ENCODE measurements around the gene ABTB2.

The ABTB2 gene

GRCh38 chr11:34317666-34318065 is 40.1 kb downstream of the ABTB2 start:
- DNase-seq: no peak

- no peak for DNase-seq
Observed at GRCh38 chr11:34317036-34317360, 40.8 kb downstream of the ABTB2 start.

- DNase-seq: peak in 14 of 56 donors; percentile 2 to 55 (median 16)
Observed at GRCh38 chr11:34316347-34317035, 41.3 kb downstream of the ABTB2 start.

GRCh38 chr11:34315394-34315793 is 42.4 kb downstream of the ABTB2 start:
- DNase-seq: no peak

- DNase-seq: peak in 1 of 56 donors; percentile 13
Observed at GRCh38 chr11:34314936-34315335, 42.9 kb downstream of the ABTB2 start.

- no peak for DNase-seq
Observed at GRCh38 chr11:34314176-34314575, 43.6 kb downstream of the ABTB2 start.

- DNase-seq: peak in 2 of 56 donors; percentile 10 to 24
Observed at GRCh38 chr11:34313099-34313517, 44.7 kb downstream of the ABTB2 start.

GRCh38 chr11:34311126-34311525 is 46.7 kb downstream of the ABTB2 start:
- no peak for DNase-seq

GRCh38 chr11:34309965-34310364 is 47.8 kb downstream of the ABTB2 start:
- DNase-seq: no peak

GRCh38 chr11:34308913-34309585 is 48.8 kb downstream of the ABTB2 start:
- no peak for DNase-seq

GRCh38 chr11:34308049-34308912 is 49.5 kb downstream of the ABTB2 start:
- no peak for DNase-seq

GRCh38 chr11:34305780-34306179 is 52.0 kb downstream of the ABTB2 start:
- no peak for DNase-seq

- no peak for DNase-seq
Observed at GRCh38 chr11:34305193-34305592, 52.6 kb downstream of the ABTB2 start.

- DNase-seq: no peak
Observed at GRCh38 chr11:34303028-34303570, 54.7 kb downstream of the ABTB2 start.

GRCh38 chr11:34302046-34302921 is 55.5 kb downstream of the ABTB2 start:
- DNase-seq: no peak

- no peak for DNase-seq
Observed at GRCh38 chr11:34300926-34301295, 56.9 kb downstream of the ABTB2 start.

GRCh38 chr11:34300026-34300925 is 57.5 kb downstream of the ABTB2 start:
- no peak for DNase-seq

GRCh38 chr11:34299284-34299972 is 58.4 kb downstream of the ABTB2 start:
- DNase-seq: no peak

- DNase-seq: no peak
Observed at GRCh38 chr11:34298871-34299270, 58.9 kb downstream of the ABTB2 start.

Data from nucleus accumbens (tissue), 56 donors.